ENCODE measurements around the gene NR2C2. TPM values are rescaled to one million over a fixed set of nuclear protein-coding genes. Genes with fewer than 3 reads are reported as not detected.

NR2C2 gene
- total RNA-seq, 1 experiment from 2014 or later = 38.5 TPM

DNA sequence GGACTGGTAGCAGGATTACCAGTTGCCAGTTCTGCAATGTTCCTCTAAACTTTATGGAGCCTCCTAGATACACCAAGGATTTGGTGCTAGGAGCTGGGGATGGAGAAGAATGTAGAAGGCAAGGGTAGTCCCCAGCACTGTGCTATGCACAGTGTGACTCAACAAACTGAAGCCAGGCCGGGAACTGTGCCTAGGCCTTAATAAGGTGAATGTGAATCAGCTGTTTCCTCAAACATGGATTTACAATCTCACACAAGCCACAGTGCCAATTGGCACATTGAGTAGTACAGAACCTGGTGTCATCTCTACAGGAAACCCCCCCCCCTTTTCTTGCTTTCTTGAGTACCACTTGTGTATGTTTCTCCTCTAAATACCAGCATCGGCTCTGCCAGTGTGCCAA lies 85.3 kb downstream of the NR2C2 start:
- H3K4me3 Mint-ChIP-seq = no peak overlapping the region
- Histone ChIP-seq H4K8ac (replicated peaks; ENCODE audit: insufficient read length, low read depth, low read length) (no peak overlapping the region), H4K91ac (ENCODE audit: insufficient read length, low read depth, low read length) (no peak overlapping the region), H3K9me3 (ENCODE audit: control insufficient read depth, low read depth, low read length) (no peaks in the 10 kb centered on the region), H2BK12ac (ENCODE audit: insufficient read length, low read depth, low read length) (no peak overlapping the region), H2BK5ac (ENCODE audit: insufficient read length, low read length) (no peak overlapping the region), H3K14ac (ENCODE audit: insufficient read depth, low read length) (no peak overlapping the region), H4K5ac (ENCODE audit: insufficient read length, low read depth, low read length) (no peak overlapping the region), H3K4ac (ENCODE audit: low read depth, low read length) (no peak overlapping the region), H2BK120ac (ENCODE audit: low read depth, low read length, poor library complexity, severe bottlenecking) (no peak overlapping the region), H2BK20ac (ENCODE audit: low read depth, low read length, poor library complexity, severe bottlenecking) (no peak overlapping the region), H3K4me1 (ENCODE audit: insufficient read depth, low read length) (no peaks in the 10 kb centered on the region), H3K79me2 (ENCODE audit: insufficient read depth, low read length) (no peaks in the 10 kb centered on the region), H2AK5ac (ENCODE audit: insufficient read length, low read length) (no peak overlapping the region), H3T11ph (ENCODE audit: low read length) (no peak overlapping the region), H4K20me1 (ENCODE audit: control insufficient read depth, insufficient read depth, insufficient read length) (no peaks in the 10 kb centered on the region), H3K56ac (ENCODE audit: insufficient read length, low read depth, low read length) (no peak overlapping the region), H3K23me2 (ENCODE audit: insufficient read length, low read depth, low read length, poor library complexity, severe bottlenecking) (no peaks in the 10 kb centered on the region), H3K27me3 (ENCODE audit: insufficient read depth, low read length) (no peaks in the 10 kb centered on the region), H3K23ac (ENCODE audit: insufficient read length, low read depth, low read length) (no peak overlapping the region), H2BK15ac (ENCODE audit: low read depth, low read length) (no peak overlapping the region), H3K9ac (ENCODE audit: extremely low read depth, insufficient read length, low read length) (no peak overlapping the region), H3K18ac (ENCODE audit: insufficient read length, low read depth, low read length) (no peak overlapping the region), H3K4me2 (ENCODE audit: insufficient read depth, insufficient read length, low read length) (no peak overlapping the region), H2AFZ (ENCODE audit: low read length) (no peak overlapping the region), H3K79me1 (ENCODE audit: insufficient read depth, low read depth, low read length, poor library complexity, severe bottlenecking) (no peaks in the 10 kb centered on the region), H3K27ac (ENCODE audit: insufficient read length, low read depth, low read length) (no peak overlapping the region)
- no peaks in the 10 kb centered on the region for H3K9me3 Mint-ChIP-seq
- no peaks in the 10 kb centered on the region for H3K27me3 Mint-ChIP-seq (ENCODE audit: low read depth)
- DNase-seq = no peak
- TF ChIP-seq, protein P1, sequence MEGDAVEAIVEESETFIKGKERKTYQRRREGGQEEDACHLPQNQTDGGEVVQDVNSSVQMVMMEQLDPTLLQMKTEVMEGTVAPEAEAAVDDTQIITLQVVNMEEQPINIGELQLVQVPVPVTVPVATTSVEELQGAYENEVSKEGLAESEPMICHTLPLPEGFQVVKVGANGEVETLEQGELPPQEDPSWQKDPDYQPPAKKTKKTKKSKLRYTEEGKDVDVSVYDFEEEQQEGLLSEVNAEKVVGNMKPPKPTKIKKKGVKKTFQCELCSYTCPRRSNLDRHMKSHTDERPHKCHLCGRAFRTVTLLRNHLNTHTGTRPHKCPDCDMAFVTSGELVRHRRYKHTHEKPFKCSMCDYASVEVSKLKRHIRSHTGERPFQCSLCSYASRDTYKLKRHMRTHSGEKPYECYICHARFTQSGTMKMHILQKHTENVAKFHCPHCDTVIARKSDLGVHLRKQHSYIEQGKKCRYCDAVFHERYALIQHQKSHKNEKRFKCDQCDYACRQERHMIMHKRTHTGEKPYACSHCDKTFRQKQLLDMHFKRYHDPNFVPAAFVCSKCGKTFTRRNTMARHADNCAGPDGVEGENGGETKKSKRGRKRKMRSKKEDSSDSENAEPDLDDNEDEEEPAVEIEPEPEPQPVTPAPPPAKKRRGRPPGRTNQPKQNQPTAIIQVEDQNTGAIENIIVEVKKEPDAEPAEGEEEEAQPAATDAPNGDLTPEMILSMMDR (conservative IDR thresholded peaks at IDR 0.05) = no peak
- no CpG with 5 or more reads among the region's 2 CpGs for WGBS (ENCODE audit: extremely low coverage, insufficient read length, low lambda C conversion rate)
- H3K36me3 Mint-ChIP-seq (ENCODE audit: insufficient read depth in 1 of 3, low read depth in 3 of 3) = peaks cover 26 to 87% (median 84%) of the 10 kb centered on the region in 3 experiments; a peak in 6 of 7 replicates
- H3K27ac Mint-ChIP-seq = no peak overlapping the region; a peak in 1 of 7 replicates
- no peaks in the 10 kb centered on the region for H3K4me1 Mint-ChIP-seq

All from H9 (cell line).